HepG2 (cell line): ENCODE results near the gene ADAM19. TPM values are rescaled to one million over a fixed set of nuclear protein-coding genes. Genes with fewer than 3 reads are reported as not detected.

Experiments used
- ATAC-seq: fragments of 200-7000 bp; cut with Tn5 transposase; 3 replicates; pipeline ENCODE4 v1.9.1; 2020; ENCODE audit warnings: mild to moderate bottlenecking, moderate library complexity
- BruUV-seq: library from RNA; stranded (reverse); fragments of 400-500 nt; replicated peaks from 2 replicates; lab custom pipeline; 2021; lab: Mats Ljungman, UMichigan
- CTCF ChIA-PET: fragments of 300-600 bp; formaldehyde crosslinking; extraction: SDS; loops from one replicate; lab custom pipeline; 2021; ENCODE audit warnings: low total read pairs, inconsistent platforms, low intra/inter-chr PET ratio; lab: Yijun Ruan, JAX
- POLR2A ChIA-PET: fragments of 350-600 bp; sonication (Branson Sonifier 250); formaldehyde crosslinking; loops from one replicate; lab custom pipeline; 2020; ENCODE audit warnings: antibody characterized with exemption, inconsistent platforms; lab: Yijun Ruan, JAX
- DNase-seq: peaks from one replicate; pipeline ENCODE4 v3.0.0-alpha.2; 2015; ENCODE audit warnings: low spot score
- FAIRE-seq: peaks from 3 replicates; lab custom pipeline; 2011; peaks lifted over from hg19 to GRCh38; lab: Jason Lieb, UNC
- H2AFZ ChIP-seq: one replicate; pipeline ENCODE4 v1.6.1; 2011; ENCODE audit warnings: low read length, inconsistent platforms
- H3K27ac ChIP-seq: fragments of 300-600 bp; 3 replicates; pipeline ENCODE4 v1.8.0; 2011; ENCODE audit warnings: mixed run types, mild to moderate bottlenecking, mixed read lengths, low read length, inconsistent platforms; ENCODE audit not compliant: insufficient read depth; ENCODE audit errors: extremely low read length
- H3K27me3 ChIP-seq, 2 experiments: fragments of 200-600 bp in 1 of 2; 2 replicates in 1 of 2; 3 replicates in 1 of 2; pipeline versions ENCODE4 v1.6.0 to v1.8.0; 2011; ENCODE audit warnings: low read length in 2 of 2, mild to moderate bottlenecking in 2 of 2, moderate library complexity in 2 of 2, inconsistent platforms in 1 of 2; ENCODE audit not compliant: insufficient read depth in 2 of 2, control insufficient read depth in 1 of 2
- H3K36me3 ChIP-seq, 2 experiments: fragments of 200-600 bp in 1 of 2; replicated peaks in 1 of 2; 2 replicates in 1 of 2; 3 replicates in 1 of 2; pipeline versions ENCODE4 v1.5.1 to v1.8.0; 2011; ENCODE audit warnings: low read length in 2 of 2, inconsistent platforms in 1 of 2; ENCODE audit not compliant: insufficient read depth in 2 of 2, control insufficient read depth in 1 of 2
- H3K4me1 ChIP-seq: 2 replicates; pipeline ENCODE4 v1.5.1; 2012; ENCODE audit warnings: low read length, inconsistent platforms; ENCODE audit not compliant: insufficient read depth
- H3K4me2 ChIP-seq: 2 replicates; pipeline ENCODE4 v1.6.0; 2011; ENCODE audit warnings: low read depth, low read length, inconsistent platforms
- H3K4me3 ChIP-seq, 3 experiments: fragments of 200-600 bp in 1 of 3; sonication (generic), shearing (Covaris generic) in 1 of 3; replicated peaks in 1 of 3; 2 replicates each; pipeline ENCODE4 v1.5.1; 2011 to 2016; ENCODE audit warnings: low read length in 3 of 3, inconsistent platforms in 2 of 3, low read depth in 2 of 3, mild to moderate bottlenecking in 2 of 3, control low read depth in 1 of 3, mixed read lengths in 1 of 3; ENCODE audit not compliant: insufficient read depth in 1 of 3
- H3K79me2 ChIP-seq: one replicate; pipeline ENCODE4 v1.6.1; 2011; ENCODE audit warnings: low read length, inconsistent platforms; ENCODE audit not compliant: insufficient read depth
- H3K9ac ChIP-seq: 2 replicates; pipeline ENCODE4 v1.6.0; 2011; ENCODE audit warnings: mild to moderate bottlenecking, low read depth, low read length, inconsistent platforms; ENCODE audit not compliant: insufficient read depth
- H3K9me3 ChIP-seq: 2 replicates; pipeline ENCODE4 v1.5.1; 2012; ENCODE audit warnings: mild to moderate bottlenecking, low read length
- H4K20me1 ChIP-seq: 2 replicates; pipeline ENCODE4 v1.6.0; 2011; ENCODE audit warnings: inconsistent platforms, mild to moderate bottlenecking, low read length, moderate library complexity; ENCODE audit not compliant: insufficient read depth
- FOSL1 ChIP-seq: sonication (generic); formaldehyde crosslinking; IDR thresholded peaks from 2 replicates; pipeline ENCODE4 v1.9.0; 2021; ENCODE audit warnings: missing genetic modification reagents, borderline replicate concordance
- HMG20B ChIP-seq: conservative IDR thresholded peaks from 2 replicates; pipeline ENCODE4 v1.6.1; 2016; ENCODE audit warnings: missing genetic modification reagents, missing compliant biosample characterization
- HOXA7 ChIP-seq: sonication (generic); formaldehyde crosslinking; IDR thresholded peaks from 2 replicates; pipeline ENCODE4 v1.8.1; 2022; ENCODE audit warnings: mild to moderate bottlenecking, missing genetic modification reagents, moderate library complexity
- KLF16 ChIP-seq, 2 experiments: sonication (generic) in 1 of 2; formaldehyde crosslinking in 1 of 2; IDR thresholded peaks; 2 replicates each; pipeline versions ENCODE4 v1.6.1 to v1.8.0; 2016 to 2023; ENCODE audit warnings: missing genetic modification reagents in 2 of 2, missing compliant biosample characterization in 1 of 2
- PREB ChIP-seq: sonication (generic); formaldehyde crosslinking; IDR thresholded peaks from 2 replicates; pipeline ENCODE4 v1.4.0; 2020; ENCODE audit warnings: missing genetic modification reagents
- ZBTB37 ChIP-seq: sonication (generic); formaldehyde crosslinking; IDR thresholded peaks from 2 replicates; pipeline ENCODE4 v1.4.0; 2020; ENCODE audit warnings: mild to moderate bottlenecking, missing genetic modification reagents
- ZNF24 ChIP-seq: fragments of 450-650 bp; IDR thresholded peaks from 2 replicates; pipeline ENCODE4 v1.6.1; 2017; ENCODE audit warnings: antibody characterized with exemption, mild to moderate bottlenecking
- ZNF513 ChIP-seq: sonication (generic); formaldehyde crosslinking; conservative IDR thresholded peaks from 2 replicates; pipeline ENCODE4 v1.5.0; 2020; ENCODE audit warnings: missing genetic modification reagents
- ZNF746 ChIP-seq: sonication (generic); formaldehyde crosslinking; IDR thresholded peaks from 2 replicates; pipeline ENCODE4 v1.8.0; 2022; ENCODE audit warnings: mild to moderate bottlenecking, missing genetic modification reagents
- ZSCAN21 ChIP-seq: sonication (generic); formaldehyde crosslinking; IDR thresholded peaks from 2 replicates; pipeline ENCODE4 v1.8.0; 2022; ENCODE audit warnings: mild to moderate bottlenecking, missing genetic modification reagents, moderate library complexity, borderline replicate concordance
- WGBS: methylation state at CpG from one replicate; pipeline ENCODE4 v1.1.6; 2017; ENCODE audit warnings: low lambda C conversion rate; 5-methylcytosine and 5-hydroxymethylcytosine counted together
- in situ Hi-C: cut with HindIII; loops from 2 replicates; pipeline ENCODE4 v1.10.0; 2017; ENCODE audit warnings: low pct_unique_long_range_greater_than_20kb; ENCODE audit not compliant: extremely low pct_ligation_motif_present
- intact Hi-C: fragments of 100-400 bp; cut with micrococcal nuclease; formaldehyde crosslinking; loops from one replicate; pipeline ENCODE4 v1.10.0; 2022; ENCODE audit not compliant: unreplicated experiment
- polyA plus RNA-seq, 8 experiments: library from polyadenylated mRNA; depleted of rRNA in 3 of 8; stranded (reverse) in 7 of 8; unstranded in 1 of 8; fragments of >200 nt; fragmentation: Illumina TruSeq in 4 of 8; extraction: Trizol in 4 of 8; gene quantifications; 2 replicates each; pipeline versions ENCODE4 v1.2.1 to v1.2.3, GENCODE V29; 2011 to 2016; ENCODE audit warnings: low read depth in 4 of 8, missing spikeins in 1 of 8, mixed read lengths in 1 of 8; ENCODE audit not compliant: insufficient read depth in 1 of 8
- total RNA-seq, 5 experiments: library from RNA; depleted of rRNA; stranded (reverse); fragments of >200 nt; fragmentation: Illumina TruSeq; extraction: Trizol; gene quantifications; 2 replicates each; pipeline ENCODE4 v1.2.3, GENCODE V29; 2016; ENCODE audit warnings: low read depth in 1 of 5

ADAM19 gene
- total and polyA plus RNA-seq, 2 of the 13 experiments (the other 11 are each of a cell fraction or from before 2014, with no cell fraction given), result 0.38 to 0.74 TPM

- FAIRE-seq (no peak), DNase-seq (no peak), ATAC-seq (no peak)
- H3K4me2 ChIP-seq, result no peak overlapping the region
- intact Hi-C loops, result no loop called here
- H3K27me3 ChIP-seq, result no peaks in the 10 kb centered on the region
- H3K36me3 ChIP-seq, result no peaks in the 10 kb centered on the region
- H3K27ac ChIP-seq, result no peak overlapping the region
- in situ Hi-C loops, result no loop called here
- POLR2A ChIA-PET, result no interaction called here
- TF ChIP-seq ZBTB37 (CRISPR knock-in tag), result no peak
- no peak for TF ChIP-seq ZSCAN21 (CRISPR knock-in tag)
- no peak for TF ChIP-seq ZNF746 (CRISPR knock-in tag)
- no peak for TF ChIP-seq FOSL1 (CRISPR knock-in tag)
- no peaks in the 10 kb centered on the region for H3K79me2 ChIP-seq
- no peak overlapping the region for H2AFZ ChIP-seq
- no peaks in the 10 kb centered on the region for H3K9me3 ChIP-seq
- H4K20me1 ChIP-seq, result no peaks in the 10 kb centered on the region
- BruUV-seq, result no TSS peak
- CTCF ChIA-PET, result no interaction called here
- H3K4me1 ChIP-seq, result peaks cover 26% of the 10 kb centered on the region
- 90% methylated on average over 9 of the region's 9 CpGs for WGBS
- no peak overlapping the region for H3K9ac ChIP-seq
- no peak overlapping the region for H3K4me3 ChIP-seq
Measured at GRCh38 chr5:157509093-157509492, 66.5 kb downstream of the ADAM19 start.

- intact Hi-C loops (no loop called here), in situ Hi-C loops (no loop called here)
- ATAC-seq (no peak), FAIRE-seq (no peak), DNase-seq (no peak)
- Histone ChIP-seq H3K9ac (no peak overlapping the region), H3K79me2 (no peaks in the 10 kb centered on the region), H3K36me3 (no peaks in the 10 kb centered on the region), H3K4me3 (no peak overlapping the region), H3K27me3 (no peaks in the 10 kb centered on the region), H4K20me1 (no peaks in the 10 kb centered on the region), H3K9me3 (no peaks in the 10 kb centered on the region), H2AFZ (no peak overlapping the region), H3K4me1 (peaks cover 15% of the 10 kb centered on the region), H3K4me2 (no peak overlapping the region), H3K27ac (no peak overlapping the region)
- BruUV-seq, result no TSS peak
- ChIA-PET CTCF (no interaction called here), POLR2A (no interaction called here)
- WGBS, result 62% methylated on average over 11 of the region's 14 CpGs
- TF ChIP-seq KLF16 (CRISPR knock-in tag; IDR thresholded peaks at IDR 0.05), result no peak
- no peak for TF ChIP-seq ZNF513 (CRISPR knock-in tag)
- no peak for TF ChIP-seq PREB (CRISPR knock-in tag)
- TF ChIP-seq HMG20B (CRISPR knock-in tag), result no peak
- TF ChIP-seq ZNF24, result no peak
- no peak for TF ChIP-seq HOXA7 (CRISPR knock-in tag)
Measured at GRCh38 chr5:157506981-157507780, 68.4 kb downstream of the ADAM19 start.
